Astrocyte (in vitro differentiated cells and primary cell): ENCODE measurements around the gene STMN3. TPM values are rescaled to one million over a fixed set of nuclear protein-coding genes. Genes with fewer than 3 reads are reported as not detected.
"Not testable (repeated sequence)": the region's sequence is repeated elsewhere in the genome, so short reads cannot be mapped to it uniquely, and the experiment has no call there.

Source experiments
- DNase-seq: peaks from one replicate; pipeline ENCODE4 v3.0.0-alpha.2; 2010; ENCODE audit warnings: low read depth
- FAIRE-seq: peaks from 2 replicates; lab custom pipeline; 2011; peaks lifted over from hg19 to GRCh38; lab: Jason Lieb, UNC
- H2AFZ ChIP-seq: 2 replicates; pipeline ENCODE4 v1.6.0; 2012; ENCODE audit warnings: low read depth, low read length, inconsistent platforms
- H3K27ac ChIP-seq: 2 replicates; pipeline ENCODE4 v1.5.1; 2011; ENCODE audit warnings: low read depth, low read length, inconsistent platforms
- H3K27me3 ChIP-seq: 2 replicates; pipeline ENCODE4 v1.6.0; 2011; ENCODE audit warnings: low read length, inconsistent platforms; ENCODE audit not compliant: insufficient read depth
- H3K36me3 ChIP-seq: 2 replicates; pipeline ENCODE4 v1.5.1; 2011; ENCODE audit warnings: low read length, inconsistent platforms; ENCODE audit not compliant: insufficient read depth
- H3K4me1 ChIP-seq: 2 replicates; pipeline ENCODE4 v1.5.1; 2011; ENCODE audit warnings: low read length, inconsistent platforms; ENCODE audit not compliant: insufficient read depth
- H3K4me2 ChIP-seq: 2 replicates; pipeline ENCODE4 v1.6.0; 2012; ENCODE audit warnings: low read length, inconsistent platforms
- H3K4me3 ChIP-seq: 2 replicates; pipeline ENCODE4 v1.5.1; 2011; ENCODE audit warnings: low read depth, mild to moderate bottlenecking, low read length, inconsistent platforms; ENCODE audit not compliant: insufficient read depth
- H3K79me2 ChIP-seq: 2 replicates; pipeline ENCODE4 v1.6.0; 2012; ENCODE audit warnings: mild to moderate bottlenecking, low read length, inconsistent platforms; ENCODE audit not compliant: insufficient read depth
- H3K9ac ChIP-seq: 2 replicates; pipeline ENCODE4 v1.6.0; 2012; ENCODE audit warnings: mild to moderate bottlenecking, low read length, inconsistent platforms
- H3K9me3 ChIP-seq: 2 replicates; pipeline ENCODE4 v1.5.1; 2012; ENCODE audit warnings: low read depth, mild to moderate bottlenecking, low read length, inconsistent platforms; ENCODE audit not compliant: insufficient read depth
- H4K20me1 ChIP-seq: 2 replicates; pipeline ENCODE4 v1.6.0; 2012; ENCODE audit warnings: low read length, inconsistent platforms; ENCODE audit not compliant: insufficient read depth
- H3K27ac Mint-ChIP-seq: one replicate; pipeline ENCODE4 v1.8.0; 2021; ENCODE audit warnings: mild to moderate bottlenecking, mixed read lengths; ENCODE audit not compliant: unreplicated experiment
- H3K27me3 Mint-ChIP-seq: one replicate; pipeline ENCODE4 v1.8.0; 2021; ENCODE audit warnings: low read depth, mixed read lengths; ENCODE audit not compliant: unreplicated experiment
- H3K36me3 Mint-ChIP-seq: one replicate; pipeline ENCODE4 v1.8.0; 2021; ENCODE audit warnings: low read depth, mixed read lengths; ENCODE audit not compliant: unreplicated experiment
- H3K4me1 Mint-ChIP-seq: one replicate; pipeline ENCODE4 v1.8.0; 2021; ENCODE audit warnings: low read depth, mixed read lengths; ENCODE audit not compliant: unreplicated experiment
- H3K4me3 Mint-ChIP-seq: one replicate; pipeline ENCODE4 v1.8.0; 2021; ENCODE audit warnings: mild to moderate bottlenecking, moderate library complexity, mixed read lengths; ENCODE audit not compliant: unreplicated experiment
- H3K9me3 Mint-ChIP-seq: one replicate; pipeline ENCODE4 v1.8.0; 2021; ENCODE audit warnings: mild to moderate bottlenecking, mixed read lengths; ENCODE audit not compliant: unreplicated experiment
- CTCF ChIP-seq: IDR thresholded peaks from 2 replicates; pipeline ENCODE4 v1.5.1; 2011; ENCODE audit warnings: low read depth, mild to moderate bottlenecking, inconsistent platforms, low read length, moderate library complexity; ENCODE audit not compliant: insufficient read depth
- EZH2 ChIP-seq: IDR thresholded peaks from 2 replicates; pipeline ENCODE4 v1.6.1; 2012; ENCODE audit warnings: mild to moderate bottlenecking, low read length, inconsistent platforms; ENCODE audit not compliant: insufficient read depth
- total RNA-seq: library from RNA; stranded (reverse); gene quantifications from 2 replicates; pipeline ENCODE4 v1.2.1, GENCODE V29; 2021

STMN3 gene
- total RNA-seq, 1 donor from 2014 or later = 30.7 TPM

GRCh38 chr20:63641792-63642523 is 11.3 kb downstream of the STMN3 start:
- Mint-ChIP-seq H3K36me3 (peaks cover 8% of the 10 kb centered on the region), H3K27ac (no peak overlapping the region), H3K9me3 (no peaks in the 10 kb centered on the region), H3K4me3 (no peak overlapping the region), H3K4me1 (peaks cover 4% of the 10 kb centered on the region), H3K27me3 (no peaks in the 10 kb centered on the region)
- peaks cover 4% of the 10 kb centered on the region for H4K20me1 ChIP-seq
- peak overlapping the region; percentile 52 for H2AFZ ChIP-seq
- TF ChIP-seq CTCF (peak; percentile 19), EZH2 (no peak)
- H3K4me1 ChIP-seq = peaks cover 10% of the 10 kb centered on the region
- H3K27me3 ChIP-seq = no peaks in the 10 kb centered on the region
- H3K36me3 ChIP-seq = no peaks in the 10 kb centered on the region
- H3K9ac ChIP-seq = peak overlapping the region; percentile 14
- no peaks in the 10 kb centered on the region for H3K9me3 ChIP-seq
- FAIRE-seq = no peak
- H3K79me2 ChIP-seq = no peaks in the 10 kb centered on the region
- H3K4me3 ChIP-seq = peak overlapping the region; percentile 46
- peak; percentile 46 for DNase-seq
- H3K27ac ChIP-seq = no peak overlapping the region
- H3K4me2 ChIP-seq = peak overlapping the region; percentile 82

- no peak overlapping the region for H3K27ac Mint-ChIP-seq
- no peak for TF ChIP-seq EZH2
- Histone ChIP-seq H3K9me3 (no peaks in the 10 kb centered on the region), H2AFZ (peak overlapping the region; percentile 24), H3K36me3 (no peaks in the 10 kb centered on the region), H4K20me1 (peaks cover 4% of the 10 kb centered on the region), H3K4me3 (peak overlapping the region; percentile 29), H3K27ac (no peak overlapping the region), H3K4me1 (peaks cover 11% of the 10 kb centered on the region), H3K9ac (no peak overlapping the region), H3K27me3 (no peaks in the 10 kb centered on the region), H3K4me2 (peak overlapping the region; percentile 77), H3K79me2 (no peaks in the 10 kb centered on the region)
- DNase-seq (no peak), FAIRE-seq (no peak)
- no peaks in the 10 kb centered on the region for H3K27me3 Mint-ChIP-seq
- no peak overlapping the region for H3K4me3 Mint-ChIP-seq
- peaks cover 5% of the 10 kb centered on the region for H3K4me1 Mint-ChIP-seq
- H3K36me3 Mint-ChIP-seq = peaks cover 8% of the 10 kb centered on the region
- H3K9me3 Mint-ChIP-seq = no peaks in the 10 kb centered on the region
Measured at GRCh38 chr20:63641146-63641791, 12.0 kb downstream of the STMN3 start.

GRCh38 chr20:63640686-63641085 is 12.5 kb downstream of the STMN3 start:
- H4K20me1 ChIP-seq, H3K9me3 ChIP-seq, H3K9me3 Mint-ChIP-seq, H3K9ac ChIP-seq, H3K27me3 ChIP-seq, H3K27me3 Mint-ChIP-seq, H3K4me3 Mint-ChIP-seq, H2AFZ ChIP-seq, H3K27ac ChIP-seq, FAIRE-seq, H3K4me3 ChIP-seq, H3K27ac Mint-ChIP-seq, H3K36me3 Mint-ChIP-seq, H3K4me1 Mint-ChIP-seq, DNase-seq, H3K79me2 ChIP-seq, H3K4me2 ChIP-seq, H3K36me3 ChIP-seq: not testable (repeated sequence)
- H3K4me1 ChIP-seq = peaks cover 11% of the 10 kb centered on the region
